GM12878 (cell line): ENCODE data around the gene DENND1A. TPM values are rescaled to one million over a fixed set of nuclear protein-coding genes. Genes with fewer than 3 reads are reported as not detected.
A peak's percentile ranks its signal among the peaks of the same experiment; 100 is the strongest.

Experiments used
- ATAC-seq: fragments of 200-7000 bp; cut with Tn5 transposase; 3 replicates; pipeline ENCODE4 v1.9.1; 2020; ENCODE audit warnings: mild to moderate bottlenecking, moderate library complexity
- BruUV-seq: library from RNA; stranded (reverse); fragments of 400-500 nt; replicated peaks from 2 replicates; lab custom pipeline; 2021; lab: Mats Ljungman, UMichigan
- CTCF ChIA-PET: fragments of 300-600 bp; sonication (Branson Sonifier 250); formaldehyde crosslinking; extraction: SDS; loops from one replicate; lab custom pipeline; 2021; ENCODE audit warnings: inconsistent platforms; lab: Yijun Ruan, JAX
- POLR2A ChIA-PET: fragments of 350-600 bp; formaldehyde crosslinking; extraction: SDS; loops from one replicate; lab custom pipeline; 2021; ENCODE audit warnings: inconsistent platforms; lab: Charles Lee
- RAD21 ChIA-PET: fragments of 300-600 bp; sonication (Branson Sonifier 250); formaldehyde crosslinking; loops from one replicate; lab custom pipeline; 2023; ENCODE audit warnings: antibody characterized with exemption; ENCODE audit not compliant: unreplicated experiment; lab: Charles Lee
- SMC1A ChIA-PET: fragments of 300-600 bp; sonication (Branson Sonifier 250); formaldehyde crosslinking; loops from one replicate; lab custom pipeline; 2023; ENCODE audit not compliant: unreplicated experiment, uncharacterized antibody; lab: Charles Lee
- DNase-seq: peaks from one replicate; pipeline ENCODE4 v3.0.0-alpha.2; 2011; ENCODE audit warnings: low read depth, low spot score
- FAIRE-seq: peaks from 3 replicates; lab custom pipeline; 2011; peaks lifted over from hg19 to GRCh38; lab: Jason Lieb, UNC
- H2AFZ ChIP-seq: 2 replicates; pipeline ENCODE4 v1.6.0; 2011; ENCODE audit warnings: low read depth, low read length, control low read depth; ENCODE audit not compliant: control insufficient read depth
- H3K27ac ChIP-seq: 2 replicates; pipeline ENCODE4 v1.5.1; 2011; ENCODE audit warnings: control low read depth; ENCODE audit not compliant: control insufficient read depth, insufficient read depth
- H3K27me3 ChIP-seq, 2 experiments: replicated peaks in 1 of 2; 2 replicates each; pipeline versions ENCODE4 v1.6.0 to v1.6.1; 2011; ENCODE audit warnings: low read length in 1 of 2; ENCODE audit not compliant: control insufficient read depth in 2 of 2, insufficient read depth in 2 of 2
- H3K36me3 ChIP-seq, 2 experiments: 2 replicates each; pipeline ENCODE4 v1.5.1; 2011; ENCODE audit warnings: low read length in 1 of 2; ENCODE audit not compliant: control insufficient read depth in 2 of 2, insufficient read depth in 2 of 2
- H3K4me1 ChIP-seq: 2 replicates; pipeline ENCODE4 v1.6.1; 2011; ENCODE audit warnings: mild to moderate bottlenecking, low read length, moderate library complexity, mixed read lengths; ENCODE audit not compliant: control insufficient read depth, insufficient read depth
- H3K4me2 ChIP-seq: 2 replicates; pipeline ENCODE4 v1.6.0; 2011; ENCODE audit warnings: control low read depth; ENCODE audit not compliant: control insufficient read depth, insufficient read depth
- H3K4me3 ChIP-seq: fragments of 200-600 bp; sonication (generic); 2 replicates; pipeline ENCODE4 v1.5.1; 2016
- H3K79me2 ChIP-seq: 2 replicates; pipeline ENCODE4 v1.6.0; 2011; ENCODE audit warnings: low read length; ENCODE audit not compliant: control insufficient read depth, insufficient read depth
- H3K9ac ChIP-seq: 2 replicates; pipeline ENCODE4 v1.8.0; 2011; ENCODE audit warnings: low read length, control low read depth, mixed read lengths; ENCODE audit not compliant: control insufficient read depth, insufficient read depth
- H3K9me3 ChIP-seq: replicated peaks from 3 replicates; pipeline ENCODE4 v1.5.1; 2011; ENCODE audit warnings: mild to moderate bottlenecking, low read length; ENCODE audit not compliant: control insufficient read depth, insufficient read depth
- H4K20me1 ChIP-seq: 2 replicates; pipeline ENCODE4 v1.6.0; 2011; ENCODE audit not compliant: control insufficient read depth, insufficient read depth
- ESRRA ChIP-seq: IDR thresholded peaks from 2 replicates; pipeline ENCODE4 v1.6.1; 2012; ENCODE audit warnings: mild to moderate bottlenecking, low read length, improper control_type of control experiment
- GABPA ChIP-seq: IDR thresholded peaks from 2 replicates; pipeline ENCODE4 v1.6.1; 2014; ENCODE audit warnings: antibody characterized with exemption, low read depth, mild to moderate bottlenecking, inconsistent platforms
- HDGF ChIP-seq: fragments of 450-650 bp; IDR thresholded peaks from 2 replicates; pipeline ENCODE4 v1.6.1; 2016; ENCODE audit warnings: antibody characterized with exemption
- NBN ChIP-seq: fragments of 450-650 bp; IDR thresholded peaks from 2 replicates; pipeline ENCODE4 v1.6.1; 2016
- WGBS: methylation state at CpG from one replicate; pipeline ENCODE4 v1.1.6; 2016; ENCODE audit warnings: low lambda C conversion rate; ENCODE audit not compliant: insufficient replicate concordance, insufficient coverage; ENCODE audit errors: missing lambda C conversion rate; 5-methylcytosine and 5-hydroxymethylcytosine counted together
- in situ Hi-C: fragments of 300-500 bp; cut with MboI; formaldehyde crosslinking; loops from 9 replicates; pipeline ENCODE4 v1.14.3; 2018; ENCODE audit warnings: mixed read lengths
- intact Hi-C: fragments of 100-400 bp; cut with micrococcal nuclease; formaldehyde crosslinking; loops from one replicate; pipeline ENCODE4 v1.14.2; 2022; ENCODE audit not compliant: unreplicated experiment
- polyA plus RNA-seq, 11 experiments: library from polyadenylated mRNA; depleted of rRNA in 4 of 11; unstranded in 6 of 11; stranded (reverse) in 5 of 11; fragments of >200 nt; fragmentation: Nextera tagmentation in 4 of 11; fragmentation: Illumina TruSeq in 1 of 11; extraction: Ambion mirVana in 4 of 11; extraction: Trizol in 1 of 11; gene quantifications; 1 replicate in 1 of 11; 2 replicates in 10 of 11; pipeline versions ENCODE4 v1.2.1 to v1.2.3, GENCODE V29; 2011 to 2016; ENCODE audit warnings: inconsistent platforms in 2 of 11, missing spikeins in 2 of 11, low read depth in 1 of 11
- total RNA-seq, 4 experiments: library from RNA; depleted of rRNA in 3 of 4; stranded (reverse); fragments of >200 nt in 3 of 4; fragmentation: Illumina TruSeq in 1 of 4; extraction: Trizol in 1 of 4; gene quantifications; 2 replicates each; pipeline versions ENCODE4 v1.2.1 to v1.2.3, GENCODE V29; 2013 to 2021

The DENND1A gene
- total and polyA plus RNA-seq, 10 of the 15 experiments (the other 5 are each of a cell fraction or from before 2014, with no cell fraction given) = 14.1 to 48.6 (median 35.2) TPM

- 89% methylated on average over 3 of the region's 3 CpGs for WGBS
- CTCF ChIA-PET = interaction anchor here (0.7 to 1.6 kb wide), 5 partner anchors 11 to 451 kb away, joined by 3 to 6 read pairs (median 4); no protein-coding TSS in a partner anchor
- BruUV-seq = no TSS peak
- H3K36me3 ChIP-seq = no peaks in the 10 kb centered on the region
- H3K79me2 ChIP-seq = peaks cover 10% of the 10 kb centered on the region
- H2AFZ ChIP-seq = no peak overlapping the region
- intact Hi-C loops = no loop called here
- RAD21 ChIA-PET = no interaction called here
- POLR2A ChIA-PET = interaction anchor here (0.9 kb wide), 1 partner anchor 44 kb away, joined by 3 read pairs; no protein-coding TSS in a partner anchor
- H3K4me3 ChIP-seq = no peak overlapping the region
- SMC1A ChIA-PET = interaction anchor here (1.0 to 3.9 kb wide), 6 partner anchors 11 to 75 kb away, joined by 3 to 14 read pairs (median 4); no protein-coding TSS in a partner anchor
- H3K4me2 ChIP-seq = no peak overlapping the region
- in situ Hi-C loops = no loop called here
- no peaks in the 10 kb centered on the region for H3K9me3 ChIP-seq
- no peak overlapping the region for H3K9ac ChIP-seq
- FAIRE-seq (no peak), DNase-seq (no peak), ATAC-seq (no peak)
- peaks cover 20% of the 10 kb centered on the region for H3K4me1 ChIP-seq
- H3K27ac ChIP-seq = no peak overlapping the region
- TF ChIP-seq GABPA = peak; percentile 17; the same call in 1 of the 2 replicates
- no peak for TF ChIP-seq HDGF
- TF ChIP-seq NBN = no peak
- H4K20me1 ChIP-seq = no peaks in the 10 kb centered on the region
- H3K27me3 ChIP-seq = no peaks in the 10 kb centered on the region
Observed at GRCh38 chr9:123865226-123866000, 64.5 kb downstream of the DENND1A start.

- over 99% methylated on average over 9 of the region's 9 CpGs for WGBS
- ChIA-PET POLR2A (interaction anchor here (0.9 to 2.3 kb wide), 2 partner anchors 8 to 43 kb away, joined by 3 to 5 read pairs; no protein-coding TSS in a partner anchor), CTCF (interaction anchor here (0.9 to 1.6 kb wide), 3 partner anchors 10 to 176 kb away, joined by 3 to 6 read pairs (median 4); no protein-coding TSS in a partner anchor)
Observed at GRCh38 chr9:123864251-123864650, 65.7 kb downstream of the DENND1A start.

More at GRCh38 chr9:123864251-123864650, 65.7 kb downstream of the DENND1A start:
- Histone ChIP-seq H3K27ac (no peak overlapping the region), H3K4me2 (no peak overlapping the region), H2AFZ (no peak overlapping the region), H3K36me3 (no peaks in the 10 kb centered on the region), H3K79me2 (peaks cover 10% of the 10 kb centered on the region), H3K27me3 (no peaks in the 10 kb centered on the region), H3K4me3 (no peak overlapping the region), H3K9ac (no peak overlapping the region), H3K9me3 (no peaks in the 10 kb centered on the region), H4K20me1 (no peaks in the 10 kb centered on the region), H3K4me1 (peaks cover 20% of the 10 kb centered on the region)
- ATAC-seq = no peak
- RAD21 ChIA-PET = interaction anchor here (1.1 kb wide), 1 partner anchor 31 kb away, joined by 3 read pairs; no protein-coding TSS in a partner anchor
- intact Hi-C loops (no loop called here), in situ Hi-C loops (no loop called here)
- FAIRE-seq = no peak
- DNase-seq = no peak
- no peak for TF ChIP-seq ESRRA
- BruUV-seq = no TSS peak
- SMC1A ChIA-PET = interaction anchor here (0.7 to 4.9 kb wide), 4 partner anchors 7 to 29 kb away, joined by 3 to 42 read pairs (median 6); no protein-coding TSS in a partner anchor
